SK-MEL-5 (cell line): ENCODE data around the gene SPATA31C1. TPM values are rescaled to one million over a fixed set of nuclear protein-coding genes. Genes with fewer than 3 reads are reported as not detected.
"Not testable (repeated sequence)": the region's sequence is repeated elsewhere in the genome, so short reads cannot be mapped to it uniquely, and the experiment has no call there.

Experiments used
- DNase-seq: peaks from one replicate; pipeline ENCODE4 v3.0.0-alpha.2; 2016; ENCODE audit warnings: low read depth, low spot score
- in situ Hi-C: cut with HindIII; loops from 2 replicates; pipeline ENCODE4 v1.10.0; 2016; ENCODE audit warnings: low sequenced_read_pairs, high pct_unique_total_duplicates, low pct_unique_long_range_greater_than_20kb
- total RNA-seq: library from RNA; depleted of rRNA; stranded (reverse); fragments of >200 nt; shearing (Covaris generic); gene quantifications from 2 replicates; pipeline ENCODE4 v1.2.3, GENCODE V29; 2014

Gene SPATA31C1
- total RNA-seq, 1 experiment from 2014 or later: not detected

DNA sequence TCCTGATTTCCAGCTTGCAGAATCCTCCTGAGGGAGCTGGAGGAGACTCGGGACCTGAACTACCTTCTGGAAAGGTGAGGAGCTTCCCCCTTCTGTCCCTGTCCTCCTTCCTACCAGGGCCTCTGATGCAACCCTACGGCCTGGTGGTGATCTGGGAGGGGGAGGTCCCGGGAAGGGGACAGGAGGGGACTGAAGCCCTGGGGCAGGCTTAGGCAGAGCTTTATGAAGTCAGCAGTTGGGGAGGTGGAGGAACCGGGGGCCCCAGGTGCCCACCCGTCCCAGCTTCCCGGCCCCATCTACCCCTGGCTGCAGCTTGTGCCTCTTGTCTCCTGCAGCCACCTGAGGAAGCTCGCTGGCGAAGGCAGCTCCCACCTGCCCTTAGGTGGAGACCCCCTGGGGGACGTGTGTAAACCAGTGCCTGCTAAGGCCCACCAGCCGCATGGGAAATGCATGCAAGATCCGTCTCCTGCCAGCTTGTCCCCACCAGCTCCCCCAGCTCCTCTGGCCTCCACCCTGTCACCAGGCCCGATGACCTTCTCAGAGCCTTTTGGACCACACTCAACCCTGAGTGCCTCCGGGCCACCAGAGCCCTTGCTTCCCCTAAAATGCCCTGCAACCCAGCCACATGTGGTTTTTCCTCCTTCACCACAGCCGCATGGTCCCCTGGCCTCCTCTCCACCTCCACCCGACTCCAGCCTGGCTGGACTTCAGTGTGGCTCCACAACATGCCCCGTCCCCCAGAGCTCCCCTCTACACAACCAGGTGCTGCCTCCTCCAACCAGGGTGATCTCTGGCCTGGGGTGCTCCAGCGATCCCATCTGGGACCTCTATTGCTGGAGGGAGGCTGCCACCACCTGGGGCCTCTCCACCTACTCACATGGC lies 32.9 kb upstream of the SPATA31C1 start:
- in situ Hi-C loops: no loop called here
- no peak for DNase-seq

GRCh38 chr9:87885484-87886189 lies 32.1 kb upstream of the SPATA31C1 start:
- DNase-seq: no peak
- in situ Hi-C loops: no loop called here

DNA sequence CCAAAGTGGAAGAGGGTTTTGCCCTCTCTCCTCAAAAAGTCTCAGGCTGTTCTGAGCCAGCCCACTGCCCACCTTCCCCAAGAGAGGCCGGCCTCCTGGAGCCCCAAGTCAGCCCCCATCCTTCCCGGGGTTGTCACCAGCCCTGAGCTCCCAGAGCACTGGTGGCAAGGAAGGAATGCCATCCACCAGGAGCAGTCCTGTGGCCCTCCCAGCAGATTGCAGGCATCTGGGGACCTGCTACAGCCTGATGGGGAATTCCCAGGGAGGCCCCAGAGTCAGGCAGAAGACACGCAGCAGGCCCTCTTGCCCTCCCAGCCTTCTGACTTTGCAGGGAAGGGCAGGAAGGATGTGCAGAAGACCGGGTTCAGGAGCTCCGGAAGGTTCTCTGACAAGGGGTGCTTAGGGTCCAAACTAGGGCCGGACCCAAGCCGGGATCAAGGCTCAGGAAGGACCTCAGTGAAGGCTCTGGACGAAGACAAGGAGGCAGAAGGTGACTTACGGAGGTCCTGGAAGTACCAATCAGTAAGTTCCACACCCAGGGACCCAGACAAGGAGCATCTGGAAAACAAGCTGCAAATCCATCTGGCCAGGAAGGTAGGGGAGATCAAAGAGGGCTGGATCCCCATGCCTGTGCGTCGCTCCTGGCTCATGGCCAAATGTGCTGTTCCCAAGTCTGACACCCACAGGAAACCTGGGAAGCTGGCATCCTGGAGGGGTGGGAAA lies 31.4 kb upstream of the SPATA31C1 start:
- in situ Hi-C loops: no loop called here
- DNase-seq: no peak

DNA sequence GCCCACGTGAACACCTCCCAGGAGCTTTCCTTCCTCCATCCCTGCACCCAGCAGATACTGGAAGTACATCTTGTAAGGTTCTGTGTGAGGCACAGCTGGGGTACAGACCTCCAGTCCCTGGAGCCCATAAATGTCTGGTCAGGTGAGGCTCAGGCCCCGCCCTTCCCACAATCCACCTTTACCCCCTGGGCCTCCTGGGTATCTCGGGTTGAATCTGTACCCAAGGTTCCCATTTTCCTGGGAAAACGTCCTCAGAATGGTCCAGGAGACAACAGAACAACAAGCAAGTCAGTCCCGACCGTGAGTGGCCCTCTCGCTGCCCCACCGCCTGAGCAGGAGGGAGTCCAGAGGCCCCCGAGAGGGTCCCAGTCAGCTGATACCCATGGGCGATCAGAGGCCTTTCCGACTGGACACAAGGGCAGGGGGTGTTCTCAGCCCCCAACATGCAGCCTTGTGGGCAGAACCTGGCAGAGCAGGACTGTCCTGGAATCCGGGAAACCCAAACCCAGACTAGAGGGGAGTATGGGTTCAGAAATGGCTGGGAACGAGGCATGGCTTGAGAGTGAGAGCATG lies 30.7 kb upstream of the SPATA31C1 start:
- in situ Hi-C loops: no loop called here
- DNase-seq: no peak

GRCh38 chr9:87887661-87888480 lies 29.9 kb upstream of the SPATA31C1 start:
- in situ Hi-C loops: no loop called here
- no peak for DNase-seq

GRCh38 chr9:87888501-87888900 lies 29.3 kb upstream of the SPATA31C1 start:
- no peak for DNase-seq
- in situ Hi-C loops: no loop called here

GRCh38 chr9:87889065-87889881 lies 28.5 kb upstream of the SPATA31C1 start:
- in situ Hi-C loops: no loop called here
- DNase-seq: no peak

DNA sequence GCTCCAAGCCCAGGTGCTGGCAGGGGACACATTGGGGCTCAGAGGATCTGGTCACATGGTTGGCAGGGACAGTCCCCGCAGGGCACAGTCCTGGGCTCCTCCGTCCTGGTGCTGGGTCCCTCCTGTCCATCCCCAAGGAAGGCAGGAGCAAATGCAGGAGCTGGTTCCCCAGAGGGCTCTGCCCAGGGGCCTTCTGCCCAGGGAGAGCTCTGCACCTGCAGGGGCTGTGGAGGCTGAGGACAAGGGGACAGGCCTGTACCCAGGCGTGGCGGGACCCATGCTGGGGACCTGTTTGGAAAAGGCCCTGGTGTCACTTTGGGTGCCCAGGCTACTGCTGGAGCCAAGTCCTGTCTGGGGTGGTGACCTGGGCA lies 27.9 kb upstream of the SPATA31C1 start:
- in situ Hi-C loops: no loop called here
- DNase-seq: no peak

GRCh38 chr9:87890837-87891236 lies 26.9 kb upstream of the SPATA31C1 start:
- in situ Hi-C loops: no loop called here

DNA sequence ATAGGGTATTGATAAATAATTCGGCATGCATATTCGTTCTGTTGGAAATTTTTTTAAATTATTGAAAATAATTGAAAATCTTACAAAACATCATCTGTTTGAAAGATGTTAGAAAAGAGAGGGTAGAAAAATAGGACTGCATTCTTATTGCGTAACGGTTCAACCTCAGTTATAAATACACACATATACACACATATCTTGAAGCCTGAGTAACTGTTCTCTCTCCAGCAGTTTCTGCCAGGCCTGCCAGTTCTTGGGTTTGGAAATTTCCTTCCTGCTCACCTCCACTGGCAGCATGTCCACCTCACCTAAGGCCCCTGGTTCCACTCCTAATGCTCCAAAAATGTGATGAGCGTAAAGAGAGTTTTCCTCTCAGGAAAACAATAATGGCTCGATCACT lies 26.0 kb upstream of the SPATA31C1 start:
- in situ Hi-C loops: no loop called here
- no peak for DNase-seq

More at GRCh38 chr9:87890837-87891236, 26.9 kb upstream of the SPATA31C1 start:
- DNase-seq: no peak

DNA sequence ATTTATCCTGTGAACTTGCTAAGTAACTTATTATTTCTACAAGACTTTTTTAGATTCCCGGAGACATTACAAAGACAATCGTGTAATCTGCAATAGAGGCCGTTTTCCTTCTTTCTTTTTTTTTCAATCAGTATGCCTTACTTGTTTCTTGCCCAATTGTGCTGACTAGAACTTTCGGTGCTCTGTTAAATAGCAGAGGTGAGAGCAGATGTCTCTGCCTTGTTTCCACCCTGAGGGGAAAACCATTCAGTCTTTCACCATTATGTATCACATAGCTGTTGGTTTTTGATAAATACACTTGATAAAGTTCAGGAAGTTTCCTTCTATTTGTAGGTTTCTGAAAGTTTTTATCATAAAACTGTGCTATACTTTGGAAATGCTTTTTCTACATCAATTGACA lies 24.8 kb upstream of the SPATA31C1 start:
- in situ Hi-C loops: no loop called here
- DNase-seq: no peak

GRCh38 chr9:87894998-87895625 lies 22.6 kb upstream of the SPATA31C1 start:
- in situ Hi-C loops: no loop called here
- peak; percentile 23 for DNase-seq

DNA sequence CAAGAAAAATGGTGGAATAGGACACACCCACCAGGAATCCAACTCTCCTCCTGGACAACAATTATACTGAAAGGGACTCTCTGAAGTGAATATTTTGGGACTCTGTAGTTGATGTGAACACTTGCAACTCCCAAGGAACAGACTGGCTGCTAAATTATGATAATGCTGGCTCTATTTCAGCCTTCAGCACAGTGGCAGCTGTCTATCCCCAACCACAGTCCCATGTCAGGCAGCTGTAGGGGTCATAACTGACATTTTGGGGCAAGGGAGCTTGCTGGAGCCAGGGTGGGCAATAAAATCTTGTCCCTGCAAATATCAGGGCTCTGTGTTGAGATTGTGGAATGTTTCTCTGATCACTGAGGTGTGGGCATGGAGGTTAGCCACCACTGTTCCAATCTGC lies 20.9 kb upstream of the SPATA31C1 start:
- in situ Hi-C loops: no loop called here
- no peak for DNase-seq

DNA sequence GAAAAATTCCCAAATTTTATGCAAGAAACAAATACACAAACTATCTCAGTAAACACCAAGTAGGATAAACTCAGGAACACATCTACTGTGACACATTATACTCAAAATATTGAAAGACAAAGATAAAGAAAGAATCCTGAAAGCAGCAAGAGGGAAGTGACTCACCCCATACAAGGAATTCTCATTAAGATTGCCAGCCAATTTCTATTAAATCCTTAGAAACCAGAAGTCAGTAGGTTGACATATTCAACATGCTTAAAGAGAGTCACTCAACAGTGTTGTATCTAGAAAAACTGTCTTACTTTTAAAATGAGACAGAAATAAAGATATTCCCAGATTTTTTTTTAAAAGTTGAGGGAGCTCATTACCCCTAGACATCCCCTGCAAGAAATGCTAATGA lies 19.6 kb upstream of the SPATA31C1 start:
- DNase-seq: no peak
- in situ Hi-C loops: no loop called here

DNA sequence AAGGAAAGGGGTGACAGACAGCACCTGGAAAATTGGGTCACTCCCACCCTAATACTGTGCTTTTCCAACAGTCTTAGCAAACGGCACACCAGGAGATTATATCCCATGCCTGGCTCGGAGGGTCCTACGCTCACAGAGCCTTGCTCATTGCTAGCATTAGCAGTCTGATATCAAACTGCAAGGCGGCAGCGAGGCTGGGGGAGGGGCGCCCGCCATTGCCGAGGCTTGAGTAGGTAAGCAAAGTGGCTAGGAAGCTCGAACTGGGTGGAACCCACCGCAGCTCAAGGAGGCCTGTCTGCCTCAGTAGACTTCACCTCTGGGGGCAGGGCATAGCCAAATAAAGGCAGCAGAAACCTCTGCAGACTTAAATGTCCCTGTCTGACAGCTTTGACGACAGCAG lies 15.4 kb upstream of the SPATA31C1 start:
- DNase-seq, in situ Hi-C loops: not testable (repeated sequence)
